ENCODE data around the gene CEACAM20.
"Not testable (repeated sequence)": the region's sequence is repeated elsewhere in the genome, so short reads cannot be mapped to it uniquely, and the experiment has no call there.

DNA sequence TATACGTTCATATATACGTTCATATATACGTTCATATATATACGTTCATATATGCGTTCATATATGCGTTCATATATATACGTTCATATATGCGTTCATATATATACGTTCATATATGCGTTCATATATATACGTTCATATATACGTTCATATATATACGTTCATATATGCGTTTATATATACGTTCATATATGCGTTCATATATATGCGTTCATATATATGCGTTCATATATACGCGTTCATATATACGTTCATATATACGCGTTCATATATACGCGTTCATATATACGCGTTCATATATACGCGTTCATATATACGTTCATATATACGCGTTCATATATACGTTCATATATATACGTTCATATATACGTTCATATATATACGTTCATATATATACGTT is 21.5 kb upstream of the CEACAM20 start:
- TF ChIP-seq CTCF, POLR2A (IDR thresholded peaks at IDR 0.05): not testable (repeated sequence)

Measured in vagina (tissue), 2 donors.